Endodermal cell (in vitro differentiated cells): ENCODE measurements around the gene KDM7A. TPM values are rescaled to one million over a fixed set of nuclear protein-coding genes. Genes with fewer than 3 reads are reported as not detected.

Source experiments
- DNase-seq: peaks from one replicate; pipeline ENCODE4 v3.0.0-alpha.2; 2017
- H3K27ac ChIP-seq: 2 replicates; pipeline ENCODE4 v1.5.1; 2013; ENCODE audit warnings: mild to moderate bottlenecking, low read depth, low read length, moderate library complexity
- H3K27me3 ChIP-seq: 2 replicates; pipeline ENCODE4 v1.6.1; 2013; ENCODE audit warnings: mild to moderate bottlenecking, low read length, moderate library complexity; ENCODE audit not compliant: insufficient read depth, control insufficient read depth, poor library complexity, severe bottlenecking
- H3K36me3 ChIP-seq: 2 replicates; pipeline ENCODE4 v1.7.0; 2013; ENCODE audit warnings: mild to moderate bottlenecking, low read length, moderate library complexity; ENCODE audit not compliant: control insufficient read depth, insufficient read depth
- H3K4me1 ChIP-seq: one replicate; pipeline ENCODE4 v1.7.0; 2013; ENCODE audit warnings: low read length; ENCODE audit not compliant: control insufficient read depth, insufficient read depth
- H3K4me3 ChIP-seq: 2 replicates; pipeline ENCODE4 v1.5.1; 2013; ENCODE audit warnings: mild to moderate bottlenecking, low read length, moderate library complexity
- H3K9ac ChIP-seq: 2 replicates; pipeline ENCODE4 v1.6.1; 2013; ENCODE audit warnings: mild to moderate bottlenecking, low read length, moderate library complexity; ENCODE audit not compliant: poor library complexity, severe bottlenecking; ENCODE audit errors: extremely low read depth
- H3K9me3 ChIP-seq: 2 replicates; pipeline ENCODE4 v1.6.1; 2013; ENCODE audit warnings: mild to moderate bottlenecking, low read length, moderate library complexity; ENCODE audit not compliant: control insufficient read depth
- H3K27ac Mint-ChIP-seq: 2 replicates; pipeline ENCODE4 v1.8.0; 2020; ENCODE audit warnings: mixed read lengths
- H3K27me3 Mint-ChIP-seq: 2 replicates; pipeline ENCODE4 v1.8.0; 2021; ENCODE audit warnings: mild to moderate bottlenecking, mixed read lengths; ENCODE audit not compliant: insufficient read depth
- H3K36me3 Mint-ChIP-seq: 2 replicates; pipeline ENCODE4 v1.8.0; 2020; ENCODE audit warnings: low read depth, mixed read lengths
- H3K4me1 Mint-ChIP-seq: 2 replicates; pipeline ENCODE4 v1.8.0; 2020; ENCODE audit warnings: mixed read lengths
- H3K4me3 Mint-ChIP-seq: 2 replicates; pipeline ENCODE4 v1.8.0; 2020; ENCODE audit warnings: mild to moderate bottlenecking, moderate library complexity, mixed read lengths
- H3K9me3 Mint-ChIP-seq: 2 replicates; pipeline ENCODE4 v1.8.0; 2020; ENCODE audit warnings: mild to moderate bottlenecking, mixed read lengths
- CTCF ChIP-seq: fragments of 200-600 bp; sonication (generic); conservative IDR thresholded peaks from 2 replicates; pipeline ENCODE4 v1.5.0; 2021; ENCODE audit warnings: antibody characterized with exemption, mild to moderate bottlenecking
- WGBS, 2 experiments: methylation state at CpG; one replicate each; pipeline versions ENCODE4 v1.1.5 to v1.1.7; 2013; ENCODE audit warnings: missing lambda C conversion rate in 2 of 2, mixed read lengths in 1 of 2; ENCODE audit not compliant: insufficient coverage in 1 of 2, insufficient read length in 1 of 2; 5-methylcytosine and 5-hydroxymethylcytosine counted together
- total RNA-seq, 2 donors: library from RNA; stranded (reverse); fragmentation: NEBNext Ultra II Directional in 1 of 2; extraction: Animal tissue kit (Norgen Biotek cat#: 25700) in 1 of 2; gene quantifications; 2 replicates in 1 of 2; 3 replicates in 1 of 2; pipeline ENCODE4 v1.2.1, GENCODE V29; 2021

KDM7A gene
- total RNA-seq, 2 donors from 2014 or later: 22.9 to 24.5 TPM

- Histone ChIP-seq H3K9ac (no peak overlapping the region), H3K9me3 (no peaks in the 10 kb centered on the region), H3K4me1 (no peaks in the 10 kb centered on the region), H3K27me3 (peaks cover 27% of the 10 kb centered on the region), H3K27ac (no peak overlapping the region), H3K4me3 (no peak overlapping the region), H3K36me3 (no peaks in the 10 kb centered on the region)
- Mint-ChIP-seq H3K27me3 (peaks cover 31% of the 10 kb centered on the region), H3K4me3 (peak overlapping the region; percentile 62), H3K9me3 (peaks cover 2% of the 10 kb centered on the region), H3K4me1 (no peaks in the 10 kb centered on the region), H3K27ac (no peak overlapping the region), H3K36me3 (no peaks in the 10 kb centered on the region)
- no peak for DNase-seq
- 93 to 94% methylated on average over 3 to 11 of the region's 11 CpGs for WGBS, 2 experiments
- TF ChIP-seq CTCF: no peak
Observed at GRCh38 chr7:140060788-140061606, 115.8 kb downstream of the KDM7A start.

DNA sequence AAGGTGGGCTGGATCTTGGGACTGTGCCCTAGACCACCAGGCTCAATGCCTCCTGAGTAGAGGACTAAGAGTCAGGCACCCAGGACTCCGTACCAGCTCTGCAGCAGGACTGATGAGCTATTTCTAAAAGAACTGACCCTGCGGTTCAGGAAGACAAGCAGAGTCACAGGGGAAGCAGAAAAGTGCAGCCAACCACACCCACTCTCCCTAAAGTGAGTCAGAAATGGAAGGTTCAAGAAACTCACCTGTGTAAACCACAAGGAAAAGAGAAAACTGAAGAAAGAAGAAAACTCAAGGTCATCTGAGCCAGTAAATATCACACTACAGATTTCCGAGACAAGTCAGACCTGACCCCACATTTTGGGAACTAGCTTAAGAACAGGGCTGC lies 116.5 kb downstream of the KDM7A start:
- H3K4me3 Mint-ChIP-seq: no peak overlapping the region
- Histone ChIP-seq H3K36me3 (no peaks in the 10 kb centered on the region), H3K4me3 (no peak overlapping the region), H3K27me3 (peaks cover 27% of the 10 kb centered on the region), H3K4me1 (no peaks in the 10 kb centered on the region), H3K9ac (no peak overlapping the region), H3K9me3 (no peaks in the 10 kb centered on the region), H3K27ac (no peak overlapping the region)
- H3K4me1 Mint-ChIP-seq: no peaks in the 10 kb centered on the region
- peaks cover 2% of the 10 kb centered on the region for H3K9me3 Mint-ChIP-seq
- peaks cover 30% of the 10 kb centered on the region for H3K27me3 Mint-ChIP-seq
- H3K36me3 Mint-ChIP-seq: no peaks in the 10 kb centered on the region
- no peak for TF ChIP-seq CTCF
- no peak for DNase-seq
- WGBS, 2 experiments: 90 to 100% methylated on average over 2 to 3 of the region's 3 CpGs
- H3K27ac Mint-ChIP-seq: no peak overlapping the region

DNA sequence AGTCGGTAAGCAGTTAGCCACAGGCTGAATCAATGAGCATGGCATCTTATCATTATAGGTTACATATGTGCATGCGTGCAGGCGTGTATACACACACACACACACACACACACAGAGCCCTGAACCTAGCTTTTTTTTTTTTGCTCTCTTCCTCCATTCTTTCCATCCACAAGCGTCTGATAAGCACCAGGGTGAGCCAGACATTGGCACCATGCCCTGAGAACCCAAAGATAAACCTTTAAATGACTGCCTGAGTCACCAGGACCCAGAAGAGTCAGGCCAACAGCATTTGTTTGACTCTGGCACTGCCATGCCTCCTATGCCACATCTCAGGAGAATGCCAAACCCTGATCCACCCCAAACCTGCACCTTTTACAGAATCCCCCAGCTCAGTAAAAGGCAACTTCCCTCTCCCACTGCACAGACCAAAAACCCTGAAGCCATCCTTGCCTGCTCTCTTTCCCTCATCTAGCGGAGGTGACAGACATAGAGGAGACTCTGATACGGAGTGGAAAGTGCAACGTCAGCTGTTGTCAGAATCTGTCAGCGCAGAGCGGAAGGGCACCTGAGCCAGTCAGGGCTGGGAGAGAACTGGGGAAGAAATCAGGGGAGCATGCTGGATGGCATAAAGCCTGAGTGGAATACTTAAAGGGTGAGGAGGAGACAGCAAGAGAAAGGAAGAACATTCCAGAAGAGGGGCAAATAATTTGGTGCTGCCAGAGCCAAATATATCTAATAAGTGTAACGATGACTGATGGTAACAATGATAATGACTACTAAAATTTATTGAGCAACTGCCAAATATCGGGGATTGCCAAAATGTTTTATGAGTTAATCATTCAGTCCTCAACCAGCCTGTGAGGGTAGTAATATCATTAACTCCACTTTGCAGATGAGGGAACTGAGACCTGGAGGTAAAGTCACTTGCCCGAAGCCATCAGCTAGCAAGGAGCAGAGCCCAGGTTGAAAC lies 117.2 kb downstream of the KDM7A start:
- H3K4me3 Mint-ChIP-seq: no peak overlapping the region
- no peaks in the 10 kb centered on the region for H3K4me1 Mint-ChIP-seq
- TF ChIP-seq CTCF: no peak

More for the DNA sequence above, 117.2 kb downstream of the KDM7A start:
- H3K9me3 Mint-ChIP-seq: peaks cover 2% of the 10 kb centered on the region
- Histone ChIP-seq H3K9ac (no peak overlapping the region), H3K27me3 (peaks cover 27% of the 10 kb centered on the region), H3K4me1 (no peaks in the 10 kb centered on the region), H3K9me3 (no peaks in the 10 kb centered on the region), H3K36me3 (no peaks in the 10 kb centered on the region), H3K4me3 (no peak overlapping the region), H3K27ac (no peak overlapping the region)
- no peak for DNase-seq
- WGBS, 2 experiments: 93 to 95% methylated on average over 7 to 12 of the region's 12 CpGs
- H3K27ac Mint-ChIP-seq: no peak overlapping the region
- peaks cover 30% of the 10 kb centered on the region for H3K27me3 Mint-ChIP-seq
- no peaks in the 10 kb centered on the region for H3K36me3 Mint-ChIP-seq
